Activated CD4-positive, alpha-beta memory T cell treated with anti-CD3 and anti-CD28 coated beads for 36 hours (primary cell): Measurements from ENCODE around the gene GULP1. TPM values are rescaled to one million over a fixed set of nuclear protein-coding genes. Genes with fewer than 3 reads are reported as not detected.
"Not testable (repeated sequence)": the region's sequence is repeated elsewhere in the genome, so short reads cannot be mapped to it uniquely, and the experiment has no call there.

Experiments used
- CTCF ChIA-PET: fragments of 350-600 bp; sonication (Branson Sonifier 250); formaldehyde crosslinking; loops from one replicate; lab custom pipeline; 2021; ENCODE audit warnings: antibody characterized with exemption, inconsistent platforms; lab: Charles Lee
- POLR2A ChIA-PET: fragments of 350-600 bp; sonication (Branson Sonifier 250); formaldehyde crosslinking; loops from one replicate; lab custom pipeline; 2021; ENCODE audit warnings: antibody characterized with exemption; lab: Charles Lee
- DNase-seq: peaks from one replicate; pipeline ENCODE4 v3.0.0-alpha.2; 2020
- H3K27ac Mint-ChIP-seq: one replicate; pipeline ENCODE4 v1.8.0; 2021; ENCODE audit warnings: mixed read lengths
- H3K27me3 Mint-ChIP-seq: one replicate; pipeline ENCODE4 v1.8.0; 2021; ENCODE audit warnings: mixed read lengths
- H3K36me3 Mint-ChIP-seq: one replicate; pipeline ENCODE4 v1.8.0; 2021; ENCODE audit warnings: mixed read lengths
- H3K4me1 Mint-ChIP-seq: one replicate; pipeline ENCODE4 v1.8.0; 2021; ENCODE audit warnings: low read depth, mixed read lengths
- H3K4me3 Mint-ChIP-seq: one replicate; pipeline ENCODE4 v1.8.0; 2021; ENCODE audit warnings: mild to moderate bottlenecking, mixed read lengths
- H3K9me3 Mint-ChIP-seq: one replicate; pipeline ENCODE4 v1.8.0; 2021; ENCODE audit warnings: mixed read lengths
- intact Hi-C: fragments of 100-400 bp; cut with micrococcal nuclease; formaldehyde crosslinking; loops from one replicate; pipeline ENCODE4 v1.15.1; 2023
- total RNA-seq, 2 experiments: library from RNA; stranded (reverse); gene quantifications; one replicate each; pipeline ENCODE4 v1.2.3, GENCODE V29; 2021

The GULP1 gene
- total RNA-seq, 2 experiments from 2014 or later: not detected

GRCh38 chr2:188295067-188295685 lies 3.5 kb downstream of the GULP1 start:
- peaks cover 5% of the 10 kb centered on the region for H3K4me1 Mint-ChIP-seq
- POLR2A ChIA-PET: no interaction called here
- H3K36me3 Mint-ChIP-seq: no peaks in the 10 kb centered on the region
- H3K4me3 Mint-ChIP-seq: no peak overlapping the region
- no peak for DNase-seq
- intact Hi-C loops: no loop called here
- H3K27ac Mint-ChIP-seq: no peak overlapping the region
- CTCF ChIA-PET: no interaction called here
- peaks cover 34% of the 10 kb centered on the region for H3K27me3 Mint-ChIP-seq
- peaks cover 2% of the 10 kb centered on the region for H3K9me3 Mint-ChIP-seq

DNA sequence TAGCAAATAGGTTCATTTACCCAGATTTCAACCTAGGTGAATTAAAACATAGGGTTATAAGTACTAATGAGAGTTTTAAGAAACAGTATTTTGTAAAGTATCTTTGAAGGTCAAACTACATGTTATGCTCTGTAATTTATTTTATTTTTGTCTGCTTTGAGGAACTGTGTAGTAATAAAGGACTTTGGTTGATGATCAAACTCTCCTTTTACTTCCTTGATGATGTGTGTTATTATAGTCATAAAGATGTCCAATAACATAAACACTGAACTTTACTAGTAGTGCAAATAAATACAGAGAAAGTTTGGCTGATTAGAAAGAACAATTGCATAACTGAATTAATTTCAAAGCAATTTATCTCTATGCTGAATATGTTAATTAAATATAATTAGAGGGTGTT lies 6.3 kb downstream of the GULP1 start:
- CTCF ChIA-PET: no interaction called here
- peaks cover 13% of the 10 kb centered on the region for H3K27me3 Mint-ChIP-seq
- H3K4me3 Mint-ChIP-seq: no peak overlapping the region

GRCh38 chr2:188298937-188299371 lies 7.3 kb downstream of the GULP1 start:
- peak; percentile 10 for DNase-seq
- H3K9me3 Mint-ChIP-seq, H3K36me3 Mint-ChIP-seq, H3K4me1 Mint-ChIP-seq, H3K27ac Mint-ChIP-seq, H3K27me3 Mint-ChIP-seq, H3K4me3 Mint-ChIP-seq, POLR2A ChIA-PET, CTCF ChIA-PET, intact Hi-C loops: not testable (repeated sequence)

More for the DNA sequence above, 6.3 kb downstream of the GULP1 start:
- POLR2A ChIA-PET: no interaction called here
- no peak overlapping the region for H3K27ac Mint-ChIP-seq
- no peaks in the 10 kb centered on the region for H3K4me1 Mint-ChIP-seq
- peaks cover 2% of the 10 kb centered on the region for H3K9me3 Mint-ChIP-seq
- H3K36me3 Mint-ChIP-seq: no peaks in the 10 kb centered on the region
- no peak for DNase-seq
- intact Hi-C loops: no loop called here

DNA sequence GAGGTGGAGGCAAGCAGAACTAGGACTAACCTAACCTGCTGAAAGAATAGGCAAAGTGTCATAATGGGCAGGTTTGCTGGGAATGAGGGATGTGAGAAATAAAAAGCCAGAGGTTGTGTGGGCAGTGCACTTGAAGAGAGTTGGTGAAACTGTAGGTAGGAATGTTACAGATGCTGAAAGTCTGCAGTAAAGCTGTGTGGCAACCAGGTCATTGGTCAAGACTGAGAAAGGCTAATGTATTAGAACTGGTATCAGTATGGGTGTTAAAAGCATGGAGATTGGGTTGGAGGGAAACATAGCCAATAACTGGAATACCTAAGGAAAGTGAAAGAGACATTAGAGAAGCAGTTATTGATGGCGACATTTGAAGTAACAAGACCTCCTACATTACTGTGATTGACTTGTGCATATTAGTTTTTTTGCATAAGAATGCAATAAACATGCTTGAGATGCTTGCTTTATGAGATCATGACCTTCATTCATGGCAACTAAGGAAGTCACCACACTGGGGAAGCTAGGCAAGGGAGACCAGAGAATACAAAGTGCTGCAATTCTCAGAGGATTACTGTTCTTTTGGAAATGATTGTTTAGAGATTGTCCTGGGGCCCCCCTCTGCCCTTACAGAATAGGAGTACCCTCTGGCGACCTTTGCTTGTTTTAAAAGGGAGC lies 11.8 kb downstream of the GULP1 start:
- Mint-ChIP-seq H3K4me1 (no peaks in the 10 kb centered on the region), H3K36me3 (no peaks in the 10 kb centered on the region), H3K27ac (no peak overlapping the region), H3K9me3 (peaks cover 2% of the 10 kb centered on the region), H3K4me3 (no peak overlapping the region), H3K27me3 (no peaks in the 10 kb centered on the region)
- POLR2A ChIA-PET: no interaction called here
- intact Hi-C loops: no loop called here
- no peak for DNase-seq
- CTCF ChIA-PET: no interaction called here

- no peaks in the 10 kb centered on the region for H3K36me3 Mint-ChIP-seq
- no peak for DNase-seq
- H3K27me3 Mint-ChIP-seq: no peaks in the 10 kb centered on the region
- intact Hi-C loops: no loop called here
- ChIA-PET POLR2A (no interaction called here), CTCF (no interaction called here)
- H3K4me1 Mint-ChIP-seq: no peaks in the 10 kb centered on the region
- no peaks in the 10 kb centered on the region for H3K9me3 Mint-ChIP-seq
- no peak overlapping the region for H3K4me3 Mint-ChIP-seq
- no peak overlapping the region for H3K27ac Mint-ChIP-seq
Observed at GRCh38 chr2:188305271-188305670, 13.6 kb downstream of the GULP1 start.

- Mint-ChIP-seq H3K9me3 (no peaks in the 10 kb centered on the region), H3K27ac (no peak overlapping the region), H3K4me3 (no peak overlapping the region), H3K36me3 (no peaks in the 10 kb centered on the region), H3K27me3 (no peaks in the 10 kb centered on the region), H3K4me1 (no peaks in the 10 kb centered on the region)
- ChIA-PET CTCF (no interaction called here), POLR2A (no interaction called here)
- intact Hi-C loops: no loop called here
- no peak for DNase-seq
Observed at GRCh38 chr2:188306271-188306670, 14.6 kb downstream of the GULP1 start.

- no peak overlapping the region for H3K4me3 Mint-ChIP-seq
- H3K4me1 Mint-ChIP-seq: no peaks in the 10 kb centered on the region
- CTCF ChIA-PET: no interaction called here
- no peak for DNase-seq
- H3K27ac Mint-ChIP-seq: no peak overlapping the region
- POLR2A ChIA-PET: no interaction called here
- H3K36me3 Mint-ChIP-seq: no peaks in the 10 kb centered on the region
- peaks cover under 1% of the 10 kb centered on the region for H3K9me3 Mint-ChIP-seq
- H3K27me3 Mint-ChIP-seq: no peaks in the 10 kb centered on the region
- intact Hi-C loops: no loop called here
Observed at GRCh38 chr2:188307850-188308283, 16.2 kb downstream of the GULP1 start.

DNA sequence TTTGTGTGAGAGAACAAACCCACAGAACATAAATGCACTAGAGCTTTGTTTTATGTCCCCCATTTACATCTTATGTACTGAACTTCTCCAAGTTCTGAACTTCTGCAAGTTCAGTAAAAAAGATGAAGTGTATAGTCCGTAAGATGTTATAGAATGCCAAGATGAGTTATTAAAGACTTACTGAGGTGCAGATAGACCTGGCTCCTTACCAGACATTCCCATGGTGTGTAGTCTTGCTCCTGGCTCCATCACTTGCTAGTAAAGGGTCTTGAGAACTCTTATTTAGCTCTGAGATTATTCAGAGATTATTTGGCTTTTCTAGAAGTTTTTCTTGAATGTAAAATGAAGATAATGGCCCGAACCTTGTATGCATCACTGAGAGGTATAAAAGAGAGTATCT lies 16.8 kb downstream of the GULP1 start:
- intact Hi-C loops: no loop called here
- Mint-ChIP-seq H3K4me1 (no peaks in the 10 kb centered on the region), H3K9me3 (peaks cover 6% of the 10 kb centered on the region), H3K4me3 (no peak overlapping the region), H3K36me3 (no peaks in the 10 kb centered on the region), H3K27me3 (no peaks in the 10 kb centered on the region), H3K27ac (no peak overlapping the region)
- CTCF ChIA-PET: no interaction called here
- DNase-seq: no peak
- POLR2A ChIA-PET: no interaction called here

GRCh38 chr2:188309364-188309763 lies 17.7 kb downstream of the GULP1 start:
- Mint-ChIP-seq H3K27me3 (no peaks in the 10 kb centered on the region), H3K4me3 (no peak overlapping the region), H3K27ac (no peak overlapping the region), H3K9me3 (peaks cover 7% of the 10 kb centered on the region), H3K4me1 (no peaks in the 10 kb centered on the region), H3K36me3 (no peaks in the 10 kb centered on the region)
- DNase-seq: no peak
- ChIA-PET POLR2A (no interaction called here), CTCF (no interaction called here)
- intact Hi-C loops: no loop called here

DNA sequence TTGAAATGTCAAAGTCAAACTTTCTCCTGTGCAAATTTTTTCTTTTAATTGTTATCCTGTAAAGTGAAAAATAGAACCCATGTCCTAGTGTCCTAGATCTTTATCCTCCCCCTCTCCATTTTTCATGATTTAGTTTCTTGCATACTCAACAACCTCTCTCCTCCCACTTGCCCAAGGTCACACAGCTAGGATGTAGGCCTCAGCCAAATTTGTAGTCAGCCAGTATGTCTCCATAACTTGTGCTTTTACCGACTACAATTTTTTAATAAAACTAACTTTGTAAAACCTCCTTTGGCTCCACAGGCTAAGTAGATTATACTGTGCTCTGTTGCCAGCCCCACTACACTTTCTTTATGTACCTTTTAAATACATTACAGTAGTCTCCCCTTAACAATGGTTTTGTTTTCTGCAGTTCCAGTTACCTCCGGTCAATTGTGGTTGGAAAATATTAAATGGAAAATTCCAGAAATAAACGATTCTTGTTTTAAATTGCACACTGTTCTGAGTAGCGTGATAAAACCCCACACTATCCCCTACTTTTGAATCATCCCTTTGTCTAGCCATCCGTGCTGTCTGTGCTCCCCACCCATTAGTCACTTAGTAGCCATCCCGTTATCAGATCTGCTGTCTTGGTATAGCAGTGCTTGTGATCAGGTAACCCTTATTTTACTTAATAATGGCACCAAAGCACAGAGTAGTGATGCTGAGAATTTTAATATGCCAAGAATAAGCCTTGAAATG lies 22.8 kb downstream of the GULP1 start:
- Mint-ChIP-seq H3K36me3 (no peaks in the 10 kb centered on the region), H3K9me3 (peaks cover 10% of the 10 kb centered on the region), H3K27ac (no peak overlapping the region), H3K4me3 (no peak overlapping the region), H3K4me1 (no peaks in the 10 kb centered on the region), H3K27me3 (no peaks in the 10 kb centered on the region)
- no peak for DNase-seq
- intact Hi-C loops: no loop called here
- ChIA-PET POLR2A (no interaction called here), CTCF (no interaction called here)

- Mint-ChIP-seq H3K27ac (no peak overlapping the region), H3K4me1 (no peaks in the 10 kb centered on the region), H3K4me3 (no peak overlapping the region), H3K9me3 (peaks cover 10% of the 10 kb centered on the region), H3K36me3 (no peaks in the 10 kb centered on the region), H3K27me3 (no peaks in the 10 kb centered on the region)
- ChIA-PET CTCF (no interaction called here), POLR2A (no interaction called here)
- intact Hi-C loops: no loop called here
- no peak for DNase-seq
Observed at GRCh38 chr2:188315750-188316149, 24.1 kb downstream of the GULP1 start.

- Mint-ChIP-seq H3K9me3 (peaks cover 10% of the 10 kb centered on the region), H3K4me3 (no peak overlapping the region), H3K36me3 (no peaks in the 10 kb centered on the region), H3K27ac (no peak overlapping the region), H3K27me3 (no peaks in the 10 kb centered on the region), H3K4me1 (no peaks in the 10 kb centered on the region)
- no peak for DNase-seq
- POLR2A ChIA-PET: no interaction called here
- intact Hi-C loops: no loop called here
- CTCF ChIA-PET: no interaction called here
Observed at GRCh38 chr2:188316342-188316741, 24.7 kb downstream of the GULP1 start.
